Measurements from ENCODE around the gene CLCN1.

CLCN1 gene

GRCh38 chr7:143397710-143398530, 82.0 kb downstream of the CLCN1 start:
- DNase-seq (ENCODE audit: low spot score): no peak

- DNase-seq (ENCODE audit: low spot score): no peak
Measured at GRCh38 chr7:143398616-143399015, 82.7 kb downstream of the CLCN1 start.

- no peak for DNase-seq (ENCODE audit: low spot score)
Measured at GRCh38 chr7:143399151-143399550, 83.2 kb downstream of the CLCN1 start.

- DNase-seq (ENCODE audit: low spot score): no peak
Measured at GRCh38 chr7:143399642-143400041, 83.7 kb downstream of the CLCN1 start.

- no peak for DNase-seq (ENCODE audit: low spot score)
Measured at GRCh38 chr7:143401265-143401664, 85.4 kb downstream of the CLCN1 start.
